Measurements from ENCODE around the gene FBXW5. TPM values are rescaled to one million over a fixed set of nuclear protein-coding genes. Genes with fewer than 3 reads are reported as not detected.

FBXW5 gene
- total RNA-seq, 1 experiment from 2014 or later = 70.5 TPM

DNA sequence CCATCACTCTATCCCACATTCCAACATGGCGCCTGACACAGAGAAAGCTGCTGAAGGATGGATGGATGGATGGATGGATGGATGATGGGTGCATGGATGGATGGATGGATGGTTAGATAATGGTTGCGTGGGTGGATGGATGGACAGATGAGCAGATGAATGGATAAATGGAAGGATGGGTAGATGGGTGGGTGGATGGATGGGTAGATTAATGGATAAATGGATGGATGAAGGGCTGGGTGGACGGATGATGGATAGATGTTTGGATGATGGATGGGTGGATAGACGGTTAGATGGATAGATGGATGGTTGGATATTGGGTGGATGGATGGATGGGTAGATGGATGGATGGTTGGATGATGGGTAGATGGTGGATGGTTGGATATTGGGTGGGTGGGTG lies 12.1 kb upstream of the FBXW5 start (continued):
- TF ChIP-seq, protein P1, sequence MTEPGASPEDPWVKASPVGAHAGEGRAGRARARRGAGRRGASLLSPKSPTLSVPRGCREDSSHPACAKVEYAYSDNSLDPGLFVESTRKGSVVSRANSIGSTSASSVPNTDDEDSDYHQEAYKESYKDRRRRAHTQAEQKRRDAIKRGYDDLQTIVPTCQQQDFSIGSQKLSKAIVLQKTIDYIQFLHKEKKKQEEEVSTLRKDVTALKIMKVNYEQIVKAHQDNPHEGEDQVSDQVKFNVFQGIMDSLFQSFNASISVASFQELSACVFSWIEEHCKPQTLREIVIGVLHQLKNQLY (CRISPR knock-in tag; IDR thresholded peaks at IDR 0.05) = no peak
- no peak for TF ChIP-seq IRF2 (CRISPR knock-in tag; IDR thresholded peaks at IDR 0.05; ENCODE audit: borderline replicate concordance, low read depth)
- TF ChIP-seq, protein P2, sequence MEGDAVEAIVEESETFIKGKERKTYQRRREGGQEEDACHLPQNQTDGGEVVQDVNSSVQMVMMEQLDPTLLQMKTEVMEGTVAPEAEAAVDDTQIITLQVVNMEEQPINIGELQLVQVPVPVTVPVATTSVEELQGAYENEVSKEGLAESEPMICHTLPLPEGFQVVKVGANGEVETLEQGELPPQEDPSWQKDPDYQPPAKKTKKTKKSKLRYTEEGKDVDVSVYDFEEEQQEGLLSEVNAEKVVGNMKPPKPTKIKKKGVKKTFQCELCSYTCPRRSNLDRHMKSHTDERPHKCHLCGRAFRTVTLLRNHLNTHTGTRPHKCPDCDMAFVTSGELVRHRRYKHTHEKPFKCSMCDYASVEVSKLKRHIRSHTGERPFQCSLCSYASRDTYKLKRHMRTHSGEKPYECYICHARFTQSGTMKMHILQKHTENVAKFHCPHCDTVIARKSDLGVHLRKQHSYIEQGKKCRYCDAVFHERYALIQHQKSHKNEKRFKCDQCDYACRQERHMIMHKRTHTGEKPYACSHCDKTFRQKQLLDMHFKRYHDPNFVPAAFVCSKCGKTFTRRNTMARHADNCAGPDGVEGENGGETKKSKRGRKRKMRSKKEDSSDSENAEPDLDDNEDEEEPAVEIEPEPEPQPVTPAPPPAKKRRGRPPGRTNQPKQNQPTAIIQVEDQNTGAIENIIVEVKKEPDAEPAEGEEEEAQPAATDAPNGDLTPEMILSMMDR (IDR thresholded peaks at IDR 0.05) = no peak

DNA sequence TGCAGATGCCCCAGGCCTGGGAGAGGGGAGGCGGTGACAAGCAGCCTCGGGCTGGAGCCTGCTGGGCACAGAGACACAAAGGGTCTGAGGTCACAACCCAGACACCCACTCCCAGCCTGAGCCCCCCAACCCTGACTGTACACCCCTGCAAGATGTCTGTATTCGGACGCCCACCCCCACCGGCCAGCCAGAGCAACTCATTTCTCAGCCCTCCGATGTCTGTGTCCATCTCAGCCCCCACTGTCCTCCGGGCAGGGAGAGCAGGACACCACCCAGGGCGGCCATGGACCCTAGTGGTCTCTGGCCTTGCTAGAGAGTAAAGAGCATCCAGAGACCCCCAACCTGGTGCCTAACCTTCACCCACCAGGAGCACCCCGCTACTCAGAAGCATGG lies 11.4 kb upstream of the FBXW5 start:
- POLR2A ChIA-PET = no interaction called here
- TF ChIP-seq, protein P3, sequence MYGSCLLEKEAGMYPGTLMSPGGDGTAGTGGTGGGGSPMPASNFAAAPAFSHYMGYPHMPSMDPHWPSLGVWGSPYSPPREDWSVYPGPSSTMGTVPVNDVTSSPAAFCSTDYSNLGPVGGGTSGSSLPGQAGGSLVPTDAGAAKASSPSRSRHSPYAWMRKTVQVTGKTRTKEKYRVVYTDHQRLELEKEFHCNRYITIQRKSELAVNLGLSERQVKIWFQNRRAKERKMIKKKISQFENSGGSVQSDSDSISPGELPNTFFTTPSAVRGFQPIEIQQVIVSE (CRISPR knock-in tag; IDR thresholded peaks at IDR 0.05; ENCODE audit: borderline replicate concordance) = no peak
- TF ChIP-seq FOXP1 (CRISPR knock-in tag; IDR thresholded peaks at IDR 0.05; ENCODE audit: borderline replicate concordance) = no peak
- TF ChIP-seq GRHL2 (CRISPR knock-in tag; IDR thresholded peaks at IDR 0.05; ENCODE audit: insufficient replicate concordance, severe bottlenecking) = no peak
- no peak for TF ChIP-seq ZNF232 (CRISPR knock-in tag; IDR thresholded peaks at IDR 0.05)
- TF ChIP-seq ATF1 (CRISPR knock-in tag; IDR thresholded peaks at IDR 0.05) = no peak
- no peak overlapping the region for H3K4me3 Mint-ChIP-seq
- H3K4me1 Mint-ChIP-seq = no peaks in the 10 kb centered on the region
- peaks cover 9% of the 10 kb centered on the region for H3K9me3 Mint-ChIP-seq
- no peak for ATAC-seq
- DNase-seq (ENCODE audit: low spot score) = no peak
- H3K27me3 Mint-ChIP-seq (ENCODE audit: low read depth) = no peaks in the 10 kb centered on the region
- no peaks in the 10 kb centered on the region for H3K36me3 Mint-ChIP-seq
- no peak overlapping the region for H3K27ac Mint-ChIP-seq
- CTCF ChIA-PET = interaction anchor here (1.4 to 2.9 kb wide), 2 partner anchors 73 to 80 kb away, joined by 4 to 17 read pairs; no protein-coding TSS in a partner anchor

DNA sequence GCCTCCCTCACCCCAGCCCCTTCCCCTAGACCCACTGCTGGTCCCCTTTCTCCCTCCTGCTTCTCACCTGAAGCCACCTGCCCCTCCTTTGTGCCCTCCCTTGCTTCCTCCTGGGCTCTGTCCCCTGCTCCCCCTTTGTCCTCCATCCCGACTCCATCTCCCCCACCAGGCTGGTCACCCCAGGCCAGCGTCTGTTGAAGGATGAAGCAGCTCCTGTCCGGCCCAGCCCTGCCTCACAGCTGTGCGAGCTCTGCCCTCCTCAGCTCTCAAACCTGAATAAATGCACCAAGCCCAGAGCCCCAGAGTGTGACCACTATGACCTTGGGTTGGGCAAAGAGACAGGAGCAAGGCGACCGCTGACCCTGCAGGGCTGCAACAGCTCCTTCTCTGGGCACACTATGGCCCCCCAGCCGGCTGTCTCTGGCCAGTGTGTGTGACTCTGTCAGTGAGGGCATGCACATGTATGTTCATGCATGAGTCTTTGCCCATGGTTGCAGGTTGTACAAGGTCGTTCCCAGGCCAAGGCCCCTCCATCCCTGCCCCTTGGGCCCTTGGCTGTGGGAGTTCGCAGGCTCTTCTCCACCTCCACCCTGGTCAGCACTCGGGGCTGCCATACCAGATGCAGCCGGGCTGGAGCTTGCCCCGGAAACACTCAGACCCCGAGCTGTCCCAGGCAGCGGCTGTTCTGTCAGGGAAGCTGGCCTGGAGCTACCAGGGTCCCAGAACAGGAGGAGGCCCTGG lies 10.8 kb upstream of the FBXW5 start:
- no peak for ATAC-seq
- H3K27me3 Mint-ChIP-seq (ENCODE audit: low read depth) = no peaks in the 10 kb centered on the region
- ChIA-PET CTCF (interaction anchor here (1.4 to 2.9 kb wide), 3 partner anchors 20 to 80 kb away, joined by 4 to 17 read pairs (median 4); no protein-coding TSS in a partner anchor), POLR2A (no interaction called here)
- H3K9me3 Mint-ChIP-seq = peaks cover 9% of the 10 kb centered on the region
- H3K4me1 Mint-ChIP-seq = no peaks in the 10 kb centered on the region
- peak overlapping the region; percentile 70; the same call in 1 of the 2 replicates for H3K27ac Mint-ChIP-seq
- H3K4me3 Mint-ChIP-seq = no peak overlapping the region
- H3K36me3 Mint-ChIP-seq = no peaks in the 10 kb centered on the region
- no peak for DNase-seq (ENCODE audit: low spot score)
- no peak for TF ChIP-seq EMX1 (CRISPR knock-in tag; IDR thresholded peaks at IDR 0.05)
- TF ChIP-seq, protein P4, sequence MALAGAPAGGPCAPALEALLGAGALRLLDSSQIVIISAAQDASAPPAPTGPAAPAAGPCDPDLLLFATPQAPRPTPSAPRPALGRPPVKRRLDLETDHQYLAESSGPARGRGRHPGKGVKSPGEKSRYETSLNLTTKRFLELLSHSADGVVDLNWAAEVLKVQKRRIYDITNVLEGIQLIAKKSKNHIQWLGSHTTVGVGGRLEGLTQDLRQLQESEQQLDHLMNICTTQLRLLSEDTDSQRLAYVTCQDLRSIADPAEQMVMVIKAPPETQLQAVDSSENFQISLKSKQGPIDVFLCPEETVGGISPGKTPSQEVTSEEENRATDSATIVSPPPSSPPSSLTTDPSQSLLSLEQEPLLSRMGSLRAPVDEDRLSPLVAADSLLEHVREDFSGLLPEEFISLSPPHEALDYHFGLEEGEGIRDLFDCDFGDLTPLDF (CRISPR knock-in tag; IDR thresholded peaks at IDR 0.05) = no peak
- TF ChIP-seq, protein P5, sequence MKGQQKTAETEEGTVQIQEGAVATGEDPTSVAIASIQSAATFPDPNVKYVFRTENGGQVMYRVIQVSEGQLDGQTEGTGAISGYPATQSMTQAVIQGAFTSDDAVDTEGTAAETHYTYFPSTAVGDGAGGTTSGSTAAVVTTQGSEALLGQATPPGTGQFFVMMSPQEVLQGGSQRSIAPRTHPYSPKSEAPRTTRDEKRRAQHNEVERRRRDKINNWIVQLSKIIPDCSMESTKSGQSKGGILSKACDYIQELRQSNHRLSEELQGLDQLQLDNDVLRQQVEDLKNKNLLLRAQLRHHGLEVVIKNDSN (CRISPR knock-in tag; IDR thresholded peaks at IDR 0.05) = no peak
- TF ChIP-seq, protein P6, sequence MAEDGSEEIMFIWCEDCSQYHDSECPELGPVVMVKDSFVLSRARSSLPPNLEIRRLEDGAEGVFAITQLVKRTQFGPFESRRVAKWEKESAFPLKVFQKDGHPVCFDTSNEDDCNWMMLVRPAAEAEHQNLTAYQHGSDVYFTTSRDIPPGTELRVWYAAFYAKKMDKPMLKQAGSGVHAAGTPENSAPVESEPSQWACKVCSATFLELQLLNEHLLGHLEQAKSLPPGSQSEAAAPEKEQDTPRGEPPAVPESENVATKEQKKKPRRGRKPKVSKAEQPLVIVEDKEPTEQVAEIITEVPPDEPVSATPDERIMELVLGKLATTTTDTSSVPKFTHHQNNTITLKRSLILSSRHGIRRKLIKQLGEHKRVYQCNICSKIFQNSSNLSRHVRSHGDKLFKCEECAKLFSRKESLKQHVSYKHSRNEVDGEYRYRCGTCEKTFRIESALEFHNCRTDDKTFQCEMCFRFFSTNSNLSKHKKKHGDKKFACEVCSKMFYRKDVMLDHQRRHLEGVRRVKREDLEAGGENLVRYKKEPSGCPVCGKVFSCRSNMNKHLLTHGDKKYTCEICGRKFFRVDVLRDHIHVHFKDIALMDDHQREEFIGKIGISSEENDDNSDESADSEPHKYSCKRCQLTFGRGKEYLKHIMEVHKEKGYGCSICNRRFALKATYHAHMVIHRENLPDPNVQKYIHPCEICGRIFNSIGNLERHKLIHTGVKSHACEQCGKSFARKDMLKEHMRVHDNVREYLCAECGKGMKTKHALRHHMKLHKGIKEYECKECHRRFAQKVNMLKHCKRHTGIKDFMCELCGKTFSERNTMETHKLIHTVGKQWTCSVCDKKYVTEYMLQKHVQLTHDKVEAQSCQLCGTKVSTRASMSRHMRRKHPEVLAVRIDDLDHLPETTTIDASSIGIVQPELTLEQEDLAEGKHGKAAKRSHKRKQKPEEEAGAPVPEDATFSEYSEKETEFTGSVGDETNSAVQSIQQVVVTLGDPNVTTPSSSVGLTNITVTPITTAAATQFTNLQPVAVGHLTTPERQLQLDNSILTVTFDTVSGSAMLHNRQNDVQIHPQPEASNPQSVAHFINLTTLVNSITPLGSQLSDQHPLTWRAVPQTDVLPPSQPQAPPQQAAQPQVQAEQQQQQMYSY (CRISPR knock-in tag; IDR thresholded peaks at IDR 0.05) = no peak
- no peak for TF ChIP-seq ZNF396 (CRISPR knock-in tag; IDR thresholded peaks at IDR 0.05; ENCODE audit: borderline replicate concordance)
- no peak for TF ChIP-seq ETV6 (CRISPR knock-in tag; IDR thresholded peaks at IDR 0.05)
- TF ChIP-seq NFYB (CRISPR knock-in tag; conservative IDR thresholded peaks at IDR 0.05; ENCODE audit: low read depth) = no peak
- no peak for TF ChIP-seq SMAD3 (CRISPR knock-in tag; IDR thresholded peaks at IDR 0.05; ENCODE audit: borderline replicate concordance)
- TF ChIP-seq ZNF121 (CRISPR knock-in tag; IDR thresholded peaks at IDR 0.05) = no peak
- TF ChIP-seq, protein P7, sequence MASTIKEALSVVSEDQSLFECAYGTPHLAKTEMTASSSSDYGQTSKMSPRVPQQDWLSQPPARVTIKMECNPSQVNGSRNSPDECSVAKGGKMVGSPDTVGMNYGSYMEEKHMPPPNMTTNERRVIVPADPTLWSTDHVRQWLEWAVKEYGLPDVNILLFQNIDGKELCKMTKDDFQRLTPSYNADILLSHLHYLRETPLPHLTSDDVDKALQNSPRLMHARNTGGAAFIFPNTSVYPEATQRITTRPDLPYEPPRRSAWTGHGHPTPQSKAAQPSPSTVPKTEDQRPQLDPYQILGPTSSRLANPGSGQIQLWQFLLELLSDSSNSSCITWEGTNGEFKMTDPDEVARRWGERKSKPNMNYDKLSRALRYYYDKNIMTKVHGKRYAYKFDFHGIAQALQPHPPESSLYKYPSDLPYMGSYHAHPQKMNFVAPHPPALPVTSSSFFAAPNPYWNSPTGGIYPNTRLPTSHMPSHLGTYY (CRISPR knock-in tag; IDR thresholded peaks at IDR 0.05) = no peak

Data from WTC11 (cell line).